HG02938 (cell line): ENCODE data around the gene AGPAT4.

Experiments used
- ATAC-seq: cut with Tn5 transposase; IDR thresholded peaks from one replicate; pipeline ENCODE4 v1.9.1; 2021; ENCODE audit warnings: mild to moderate bottlenecking, moderate library complexity; ENCODE audit not compliant: unreplicated experiment

AGPAT4 gene

DNA sequence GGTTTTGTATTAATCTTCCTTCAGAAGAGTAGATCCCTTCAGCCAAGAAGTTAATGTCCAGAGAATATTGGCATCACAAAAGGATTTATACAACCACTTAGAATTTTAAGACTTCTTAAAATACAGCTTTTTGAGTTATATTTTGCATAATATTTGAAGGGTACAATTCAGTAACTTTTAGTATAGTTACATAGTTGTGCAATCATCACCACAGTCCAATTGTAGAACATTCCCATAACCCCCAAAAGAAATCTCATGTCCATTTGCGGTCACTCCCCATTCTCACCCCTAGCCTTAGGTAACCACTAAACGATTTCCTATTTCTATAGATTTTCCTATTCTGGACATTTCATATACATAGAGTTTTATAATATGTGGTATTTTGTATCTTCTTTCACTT, 155.9 kb downstream of the AGPAT4 start:
- no peak for ATAC-seq

DNA sequence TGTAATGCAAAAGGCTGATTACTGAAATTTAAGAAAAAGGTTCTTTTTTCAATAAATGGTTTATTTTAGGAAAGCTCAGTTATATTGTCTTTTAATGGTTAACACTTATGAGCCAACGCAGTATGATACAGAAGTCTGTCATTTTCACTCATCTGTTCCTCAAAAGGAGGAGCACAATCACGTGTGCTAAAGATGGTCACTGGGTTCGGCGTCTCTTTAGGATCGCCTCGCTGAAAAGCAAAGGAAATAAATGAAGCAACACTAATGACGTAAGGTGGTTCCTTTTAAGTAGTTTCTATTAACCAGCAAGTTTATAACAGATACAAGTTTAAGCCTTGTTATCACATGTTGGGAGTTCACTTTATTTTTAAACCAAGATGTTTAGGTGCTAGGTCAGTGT, 156.6 kb downstream of the AGPAT4 start:
- ATAC-seq: no peak

DNA sequence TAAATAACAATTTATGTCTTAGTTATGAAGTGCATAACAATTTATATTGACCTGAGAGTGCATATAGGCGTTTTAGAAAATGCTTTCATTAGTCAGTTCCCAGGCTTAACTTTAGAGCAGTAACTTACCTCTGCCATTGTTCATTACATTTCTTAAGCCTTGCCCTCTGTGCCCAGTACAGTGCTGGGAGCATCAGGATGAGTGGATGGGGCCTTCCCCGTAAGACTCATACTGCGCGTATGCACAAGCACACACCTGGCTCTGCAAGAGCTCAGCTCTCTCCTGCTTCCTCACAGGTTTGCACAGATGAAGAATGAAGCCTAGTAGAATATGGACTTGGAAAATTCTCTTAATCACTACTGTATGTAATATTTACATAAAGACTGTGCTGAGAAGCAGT, 157.3 kb downstream of the AGPAT4 start:
- ATAC-seq: no peak

DNA sequence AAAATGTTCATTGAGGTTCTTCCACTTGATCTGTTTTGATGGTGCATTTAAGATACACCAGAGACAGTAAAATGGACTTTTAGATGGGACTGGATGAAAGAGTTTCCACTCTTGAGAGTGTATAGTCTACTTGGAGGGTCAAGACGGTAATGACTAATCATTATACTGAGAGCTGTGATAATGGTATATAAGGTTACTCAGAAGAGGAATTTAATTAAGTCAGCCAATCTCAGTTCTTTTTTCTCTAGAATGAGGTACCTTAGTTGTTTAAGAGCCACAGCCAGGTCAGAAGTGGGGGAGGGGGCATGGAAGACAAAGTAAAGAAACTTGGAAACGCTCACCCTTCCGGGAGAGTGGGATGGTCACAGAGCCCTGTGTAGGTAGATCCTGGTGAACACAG, 158.4 kb downstream of the AGPAT4 start:
- ATAC-seq: no peak

DNA sequence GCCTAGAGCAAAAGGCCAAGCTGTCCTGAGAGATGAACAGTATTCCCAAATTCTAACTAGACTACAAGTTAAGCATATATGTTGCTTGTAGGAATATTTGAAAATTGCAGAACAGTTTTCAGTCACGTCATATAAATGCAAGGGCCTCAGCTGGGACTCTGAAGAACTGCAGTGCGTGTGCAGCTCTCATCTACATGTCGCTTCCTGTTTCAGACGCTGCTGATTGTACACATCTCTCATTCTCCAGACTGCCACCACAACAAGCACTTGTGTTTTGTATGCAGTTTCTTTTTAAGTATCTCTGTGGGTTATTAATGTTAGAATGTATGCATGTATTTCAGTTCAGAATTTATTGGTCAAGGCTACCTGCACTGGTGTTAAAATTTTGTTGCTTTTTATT, 162.6 kb downstream of the AGPAT4 start:
- no peak for ATAC-seq

DNA sequence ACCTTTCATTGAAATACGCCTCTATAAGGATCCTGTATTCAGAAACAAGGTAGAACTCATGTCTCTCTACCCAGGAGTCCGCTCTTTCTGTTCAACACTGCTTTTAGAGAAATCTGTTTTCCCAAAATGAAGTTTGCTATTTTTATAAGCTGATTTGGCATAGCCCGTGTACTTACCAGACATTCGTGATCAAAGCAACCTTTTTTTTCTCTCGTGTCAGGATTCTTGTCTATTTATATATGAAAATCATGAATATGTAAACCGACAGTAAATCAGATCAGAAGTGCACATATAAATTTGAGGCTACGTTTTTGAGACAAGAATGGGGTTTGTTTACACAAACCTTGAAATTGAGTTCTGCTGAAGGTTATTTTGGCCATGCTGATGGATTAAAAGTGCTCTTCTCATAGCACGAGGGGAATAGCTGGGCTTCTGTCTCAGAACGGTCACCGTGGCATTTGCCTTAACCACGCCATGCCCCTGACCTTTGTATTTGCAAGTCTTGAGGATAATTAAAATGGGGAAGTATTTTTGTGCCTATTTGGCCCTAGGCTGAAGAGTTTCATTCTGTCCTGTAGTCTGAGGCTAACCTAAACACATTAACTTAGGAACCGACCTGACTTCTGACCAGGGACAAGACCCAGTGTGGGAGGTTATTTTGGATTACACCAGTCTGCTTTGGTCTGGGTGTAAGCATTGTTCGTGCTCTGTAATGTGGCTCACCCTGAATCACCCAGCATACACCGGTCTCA, 163.7 kb downstream of the AGPAT4 start:
- ATAC-seq: no peak

DNA sequence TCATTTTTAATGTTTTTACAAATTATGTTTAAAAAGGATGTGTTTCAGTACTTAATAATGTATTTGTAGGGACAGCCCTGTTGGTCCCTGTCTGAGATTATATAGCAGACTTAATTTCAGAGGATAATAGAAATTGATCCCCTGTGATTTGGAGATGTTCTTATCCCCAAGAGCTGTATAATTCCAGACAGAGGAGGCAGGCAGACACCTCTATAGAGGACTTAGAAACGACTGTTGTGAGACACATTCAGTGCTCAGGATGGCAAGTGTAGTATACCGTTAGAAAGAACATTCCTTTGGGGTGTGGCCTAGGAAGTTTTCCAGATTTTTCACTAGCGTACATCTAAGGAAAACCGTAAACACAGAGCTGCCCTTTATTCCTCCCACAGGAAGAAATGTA, 164.5 kb downstream of the AGPAT4 start:
- ATAC-seq: no peak

DNA sequence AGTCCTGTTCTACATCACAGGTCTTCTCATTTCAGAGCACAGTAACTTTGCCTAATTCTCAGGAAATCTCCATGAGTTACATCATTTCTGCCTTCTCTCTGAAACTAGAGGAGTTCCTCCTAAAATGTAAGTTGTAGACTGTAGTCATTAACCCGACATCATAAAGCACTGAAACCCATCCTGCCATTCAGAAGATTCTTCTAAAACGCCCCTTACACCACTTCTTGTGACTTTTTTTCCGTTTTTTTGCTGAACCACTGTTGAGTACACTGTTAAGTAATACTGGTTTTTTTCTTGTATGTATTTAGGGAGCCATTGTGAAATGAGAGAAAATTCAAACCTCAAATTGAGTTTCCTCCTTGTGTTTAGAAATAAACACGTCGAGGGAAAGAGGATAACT, 164.9 kb downstream of the AGPAT4 start:
- no peak for ATAC-seq

DNA sequence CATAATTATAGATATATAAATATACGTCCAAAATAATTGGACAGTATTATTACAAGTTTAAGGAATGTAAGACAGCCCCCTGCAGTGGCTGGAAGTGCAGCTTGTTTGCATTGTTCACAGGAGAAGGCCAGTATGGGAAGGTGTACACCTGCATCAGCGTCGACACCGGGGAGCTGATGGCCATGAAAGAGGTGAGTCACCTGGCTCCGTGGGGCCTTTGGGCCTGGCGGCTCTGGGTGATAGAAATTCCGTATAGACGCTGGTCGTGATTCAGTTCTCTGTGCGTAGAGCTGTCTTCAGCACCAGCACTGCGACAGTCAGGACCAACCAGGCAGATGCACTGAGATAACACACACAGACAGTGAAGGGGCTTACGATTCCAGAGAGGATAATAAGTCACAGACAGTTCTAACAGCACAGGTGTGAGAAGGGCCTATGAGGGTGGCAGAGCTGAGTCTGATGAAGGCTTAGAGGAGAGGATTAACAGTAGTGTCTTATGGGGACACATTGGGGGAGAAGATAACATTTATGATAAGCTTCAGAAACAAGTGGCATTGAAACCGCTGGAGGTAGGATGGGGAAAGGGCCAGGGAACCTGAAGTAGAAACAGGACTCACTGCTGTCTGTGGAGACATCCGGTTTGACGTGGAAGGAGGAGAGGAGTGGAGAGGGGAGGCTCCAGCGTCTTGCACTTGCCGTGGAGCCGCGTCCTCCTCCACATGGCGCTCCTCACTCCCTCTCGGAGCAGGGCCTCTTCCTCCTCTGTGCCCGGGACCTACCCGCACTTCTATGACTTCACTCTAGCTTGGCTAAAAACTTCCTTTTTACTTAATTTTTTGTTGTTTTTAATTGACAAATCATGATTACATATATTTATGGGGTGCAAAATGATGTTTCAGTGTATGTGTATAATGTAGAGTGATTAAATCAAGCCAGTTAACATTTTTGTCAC, 165.8 kb downstream of the AGPAT4 start:
- ATAC-seq: no peak

DNA sequence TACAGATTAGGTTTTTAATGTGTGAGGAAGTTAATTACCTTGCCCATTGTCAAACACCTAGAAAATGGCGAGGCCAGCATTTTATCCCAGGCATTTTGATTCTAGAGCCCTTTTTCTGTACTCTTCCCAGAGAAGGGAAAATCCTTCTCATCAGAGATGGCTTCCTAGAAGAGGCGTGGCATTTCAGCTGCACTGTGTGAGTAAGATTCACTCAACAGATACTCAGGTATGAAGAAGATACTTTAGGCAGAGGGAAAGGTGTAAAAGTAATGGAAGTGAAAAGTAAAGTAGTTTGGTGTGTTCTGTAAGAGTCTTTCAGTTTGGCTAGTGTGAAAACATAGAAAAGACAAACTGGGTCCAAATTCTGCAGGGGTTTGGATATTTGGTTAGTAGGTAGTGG, 168.5 kb downstream of the AGPAT4 start:
- no peak for ATAC-seq

DNA sequence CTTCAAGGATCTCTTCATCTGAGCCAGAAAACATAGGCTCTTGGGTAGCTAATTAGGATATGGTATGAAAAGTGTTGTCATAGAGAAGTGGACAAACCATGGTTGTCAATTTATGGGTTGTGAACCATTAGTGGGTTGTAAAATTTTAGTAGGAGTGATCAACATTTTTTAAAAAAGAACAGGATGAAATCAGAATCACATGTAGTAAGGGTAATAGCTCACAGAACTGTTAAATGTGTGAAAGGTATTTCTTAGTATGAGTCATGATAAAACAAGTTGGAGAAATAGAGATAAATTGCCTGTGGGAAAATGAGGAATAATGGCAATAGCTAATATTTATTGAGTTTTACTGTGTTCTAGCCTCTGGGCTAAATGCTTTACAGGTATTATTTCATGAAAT, 168.9 kb downstream of the AGPAT4 start:
- no peak for ATAC-seq

DNA sequence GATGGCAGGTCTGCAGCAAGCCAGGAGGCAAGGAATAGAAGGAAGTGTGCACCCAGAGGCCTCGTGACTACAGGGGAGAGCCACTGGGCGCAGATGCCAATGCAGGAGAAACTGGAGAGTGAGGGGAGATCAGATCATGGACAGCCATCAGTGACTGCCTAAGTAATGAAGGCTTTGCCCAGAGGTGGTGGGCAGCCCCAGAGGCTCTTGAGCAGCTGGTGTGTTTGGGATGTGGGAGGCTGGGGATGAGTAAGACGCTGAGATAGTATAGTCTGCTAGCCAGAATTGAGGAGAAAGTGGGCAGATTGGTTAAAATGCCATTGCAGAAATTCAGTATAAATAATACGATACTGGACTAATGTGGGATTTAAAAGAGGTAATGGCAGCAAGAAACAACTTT, 170.4 kb downstream of the AGPAT4 start:
- no peak for ATAC-seq

DNA sequence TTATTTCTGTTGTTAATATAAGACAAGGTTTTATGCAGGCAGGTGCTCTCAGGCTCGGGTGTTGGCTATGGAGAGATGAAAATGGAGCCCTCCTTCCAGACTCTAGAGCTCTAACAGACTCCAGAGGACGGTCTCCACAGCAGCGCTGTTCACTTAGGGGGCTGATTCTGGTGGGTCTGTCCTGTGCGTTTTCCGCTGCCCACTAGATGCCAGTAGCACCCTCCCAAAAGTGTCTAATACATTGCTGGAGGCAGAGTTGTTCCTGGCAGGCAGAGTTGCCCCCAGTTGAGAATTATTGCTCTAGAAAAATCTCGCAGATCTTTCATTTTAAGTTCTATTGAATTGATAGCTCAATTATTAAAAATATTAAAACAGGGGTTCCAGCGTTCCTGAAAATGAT, 172.3 kb downstream of the AGPAT4 start:
- ATAC-seq: no peak

DNA sequence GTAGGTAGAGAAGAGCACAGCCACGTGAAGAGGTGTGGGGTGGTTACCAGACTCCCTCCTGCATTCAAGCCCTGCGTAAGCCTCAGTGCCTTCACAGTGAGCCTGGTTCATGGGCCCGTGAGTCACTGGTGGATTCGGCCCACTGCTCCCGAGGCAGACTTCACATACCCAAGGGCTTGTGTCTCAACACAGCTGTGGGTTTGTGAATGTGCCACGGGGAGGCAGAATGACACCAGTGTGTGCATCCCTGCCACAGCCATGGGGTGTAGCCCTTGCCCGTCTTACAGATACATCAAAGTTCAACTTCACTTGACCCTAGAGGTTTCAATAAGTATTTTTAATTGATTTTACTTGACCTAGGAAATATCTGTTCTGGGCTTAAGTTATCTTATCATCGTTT, 173.8 kb downstream of the AGPAT4 start:
- no peak for ATAC-seq

DNA sequence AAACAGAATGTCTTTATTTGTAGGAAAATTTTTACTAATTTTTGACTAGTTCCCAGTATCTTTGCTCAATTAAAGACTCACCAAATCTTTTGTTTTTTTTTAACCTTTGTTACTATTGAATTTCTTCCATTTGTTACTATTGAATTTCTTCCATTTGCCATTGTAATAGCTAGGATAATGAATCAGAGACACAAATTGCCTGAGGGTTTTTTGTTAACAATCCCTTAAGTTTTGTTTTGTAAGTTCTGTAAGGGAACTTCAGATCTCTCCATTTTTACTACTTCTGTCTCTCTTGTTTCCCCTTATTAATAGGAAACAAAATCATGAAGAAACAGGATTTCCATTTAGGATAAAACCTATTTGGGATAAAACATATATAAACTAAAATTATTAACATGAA, 177.9 kb downstream of the AGPAT4 start:
- ATAC-seq: no peak

DNA sequence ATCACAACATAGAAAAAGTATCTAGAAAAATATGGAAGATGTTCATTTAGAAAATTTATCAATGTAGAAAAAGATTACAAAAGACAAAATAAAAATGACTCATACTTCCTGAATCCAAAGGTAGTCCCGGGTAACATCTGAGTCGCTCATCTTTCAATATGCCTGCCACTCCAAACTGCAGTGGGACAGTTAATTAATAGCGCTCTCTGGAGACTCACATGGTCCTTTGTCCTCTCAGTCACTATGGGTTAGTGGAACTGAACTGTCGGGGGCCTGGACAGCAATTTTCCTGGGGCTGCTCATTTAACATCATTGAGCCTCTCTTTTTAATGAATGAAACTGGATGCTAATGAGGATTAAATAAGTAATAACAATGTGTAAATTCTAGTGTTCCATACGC, 178.9 kb downstream of the AGPAT4 start:
- ATAC-seq: no peak

DNA sequence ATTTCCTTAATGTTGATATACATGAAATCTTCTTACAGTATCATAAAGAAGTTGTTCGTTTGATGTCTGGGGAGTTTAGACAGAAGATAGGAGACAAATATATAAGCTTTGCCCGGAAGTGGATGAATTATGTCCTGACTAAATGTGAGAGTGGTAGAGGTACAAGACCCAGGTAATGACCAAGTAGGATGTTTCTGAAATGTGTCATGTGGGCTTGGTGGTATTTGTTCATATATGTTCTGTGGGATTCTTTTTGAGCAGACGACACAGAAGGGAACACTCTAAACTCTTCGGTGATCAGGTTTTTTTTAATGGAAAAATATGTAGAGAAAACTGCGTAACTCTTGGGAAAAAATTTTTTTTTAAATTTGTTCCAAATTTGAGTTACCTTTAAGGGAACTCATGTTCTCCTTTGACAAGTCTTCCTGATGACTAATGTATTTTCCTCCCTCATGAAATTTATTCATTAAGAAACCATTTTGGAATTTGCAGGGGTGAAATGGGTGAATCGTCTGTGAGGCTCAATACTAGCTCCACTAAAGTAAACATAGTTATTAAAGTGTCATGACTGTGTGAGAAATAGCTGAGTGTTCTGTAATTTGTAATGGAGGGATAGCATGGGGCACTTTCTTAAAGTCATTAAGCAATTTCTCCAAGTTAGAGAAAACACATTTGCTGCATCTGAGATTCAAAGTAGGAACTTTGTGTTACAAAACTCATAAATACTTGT, 181.7 kb downstream of the AGPAT4 start:
- no peak for ATAC-seq

DNA sequence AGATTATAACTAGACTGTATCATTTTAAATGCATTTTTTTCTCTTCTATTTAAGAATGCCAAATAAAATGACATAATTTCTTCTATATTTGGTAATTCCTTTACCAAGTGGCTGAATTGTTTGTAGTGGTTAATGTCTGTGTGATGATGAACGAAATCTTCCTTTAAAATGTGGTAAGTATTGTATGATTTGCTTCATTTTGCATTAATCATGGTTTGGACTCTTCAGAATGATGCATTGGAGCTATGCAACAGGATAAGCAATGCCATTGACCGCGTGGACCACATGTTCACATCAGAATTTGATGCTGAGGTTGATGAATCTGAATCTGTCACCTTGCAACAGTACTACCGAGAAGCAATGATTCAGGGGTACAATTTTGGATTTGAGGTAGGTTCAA, 182.7 kb downstream of the AGPAT4 start:
- no peak for ATAC-seq

DNA sequence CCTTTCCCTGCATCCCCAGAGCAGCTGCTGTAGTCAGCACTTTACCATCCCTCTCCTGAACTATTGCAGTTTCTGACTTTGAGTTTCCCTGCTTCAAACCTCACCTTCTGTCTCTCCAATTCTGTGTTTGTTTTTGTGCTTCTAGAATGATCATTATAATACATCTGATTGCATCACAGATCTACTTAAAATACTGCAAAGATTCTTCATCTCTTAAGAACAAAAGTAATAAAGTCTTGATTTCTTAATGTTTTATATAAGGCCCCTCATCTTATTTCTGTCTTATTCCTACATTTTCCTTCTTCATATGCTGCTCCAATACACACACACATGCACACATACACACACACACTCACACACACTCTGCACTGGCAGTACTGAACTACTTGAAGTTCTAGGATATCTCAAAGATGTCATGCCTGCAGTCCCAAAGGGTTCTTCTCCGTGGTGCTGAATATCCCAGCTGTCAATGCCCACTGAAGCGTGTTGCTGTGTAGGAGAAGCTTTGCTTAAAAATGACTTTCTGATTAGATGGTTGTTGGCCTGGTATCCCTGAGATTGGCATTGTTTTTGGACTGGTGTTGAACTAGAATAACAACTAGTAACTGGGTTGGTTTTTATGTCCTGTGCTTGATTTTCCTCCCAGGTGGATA, 185.1 kb downstream of the AGPAT4 start:
- ATAC-seq: no peak

DNA sequence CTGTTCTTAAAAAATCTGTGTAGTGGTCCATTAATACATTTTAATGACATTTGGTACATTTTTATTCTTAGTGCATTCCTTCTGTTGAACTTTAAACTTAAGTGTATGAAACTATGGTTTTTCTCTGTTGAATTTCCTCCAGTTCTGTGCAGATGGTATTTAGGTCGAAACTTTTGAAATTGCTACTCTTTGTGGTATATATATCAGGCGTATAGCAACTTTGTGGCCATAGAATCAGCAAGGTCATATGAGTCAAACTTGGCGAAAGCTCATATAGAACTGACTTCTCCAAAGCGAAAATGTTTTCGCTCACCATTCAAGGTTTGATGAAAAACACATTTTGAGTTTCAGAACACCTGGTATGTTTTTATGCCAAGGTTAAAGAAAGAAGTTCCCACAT, 188.6 kb downstream of the AGPAT4 start:
- no peak for ATAC-seq

DNA sequence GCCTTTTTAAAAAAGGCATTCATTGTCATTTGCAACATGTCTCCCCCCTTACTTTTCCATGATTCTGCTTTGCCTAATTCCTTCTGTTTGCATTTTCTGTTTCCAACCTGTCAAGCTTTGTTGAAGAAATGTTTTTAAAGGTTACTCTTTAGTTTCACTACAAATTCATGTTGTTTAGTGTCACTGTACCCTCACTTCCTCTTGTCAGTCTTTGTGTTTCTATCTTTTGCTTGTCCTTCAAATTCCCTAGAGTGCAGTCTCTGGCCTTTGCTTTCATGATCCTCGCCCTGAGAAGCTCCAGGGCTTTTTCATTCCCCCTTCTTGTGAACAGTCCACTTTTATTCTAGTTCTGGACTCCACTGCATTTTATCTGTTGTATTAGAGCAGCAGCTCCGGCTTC, 191.6 kb downstream of the AGPAT4 start:
- no peak for ATAC-seq
